Measurements from ENCODE around the gene SOX6.
"Not testable (repeated sequence)": the region's sequence is repeated elsewhere in the genome, so short reads cannot be mapped to it uniquely, and the experiment has no call there.

The SOX6 gene

GRCh38 chr11:16356057-16356760 is at the start of gene SOX6:
Gene SOX6, minus strand, starts transcription at chr11:16356546. Its CDS starts 15,298 bp downstream, at chr11:16341248.
- no peak for DNase-seq

GRCh38 chr11:16404781-16405285 is 48.5 kb upstream of the SOX6 start:
- DNase-seq: no peak

- DNase-seq: no peak
These were observed 47.5 kb upstream of the SOX6 start for GRCh38 chr11:16403851-16404250.

GRCh38 chr11:16403448-16403803 is 47.1 kb upstream of the SOX6 start:
- no peak for DNase-seq

- DNase-seq: no peak
These were observed 46.5 kb upstream of the SOX6 start for GRCh38 chr11:16402654-16403447.

GRCh38 chr11:16397390-16397789 is 41.0 kb upstream of the SOX6 start:
- DNase-seq: no peak

GRCh38 chr11:16395601-16396000 is 39.3 kb upstream of the SOX6 start:
- no peak for DNase-seq

GRCh38 chr11:16394947-16395346 is 38.6 kb upstream of the SOX6 start:
- no peak for DNase-seq

- no peak for DNase-seq
These were observed 37.0 kb upstream of the SOX6 start for GRCh38 chr11:16393340-16393739.

- DNase-seq: no peak
These were observed 36.3 kb upstream of the SOX6 start for GRCh38 chr11:16392616-16393015.

- not testable (repeated sequence) for DNase-seq
These were observed 34.5 kb upstream of the SOX6 start for GRCh38 chr11:16390826-16391225.

GRCh38 chr11:16385099-16385498 is 28.8 kb upstream of the SOX6 start:
- DNase-seq: no peak

- no peak for DNase-seq
These were observed 26.5 kb upstream of the SOX6 start for GRCh38 chr11:16382638-16383380.

GRCh38 chr11:16382186-16382585 is 25.8 kb upstream of the SOX6 start:
- DNase-seq: no peak

GRCh38 chr11:16380941-16381568 is 24.7 kb upstream of the SOX6 start:
- DNase-seq: no peak

GRCh38 chr11:16378906-16379305 is 22.6 kb upstream of the SOX6 start:
- DNase-seq: no peak

GRCh38 chr11:16377746-16378145 is 21.4 kb upstream of the SOX6 start:
- no peak for DNase-seq

- not testable (repeated sequence) for DNase-seq
These were observed 19.3 kb upstream of the SOX6 start for GRCh38 chr11:16375664-16376063.

- no peak for DNase-seq
These were observed 17.4 kb upstream of the SOX6 start for GRCh38 chr11:16373768-16374167.

- DNase-seq: no peak
These were observed 16.0 kb upstream of the SOX6 start for GRCh38 chr11:16372355-16372754.

- DNase-seq: no peak
These were observed 10.9 kb upstream of the SOX6 start for GRCh38 chr11:16367252-16367651.

- DNase-seq: no peak
These were observed 9.4 kb upstream of the SOX6 start for GRCh38 chr11:16365581-16366228.

GRCh38 chr11:16364254-16364653 is 7.9 kb upstream of the SOX6 start:
- no peak for DNase-seq

Measured in NCI-H1694 treated with DMSO at 0.1 percent for 48 hours (cell line).